Left renal cortex interstitium (tissue), 4 donors: ENCODE results near the gene ZDHHC14. TPM values are rescaled to one million over a fixed set of nuclear protein-coding genes. Genes with fewer than 3 reads are reported as not detected.
"Not testable (repeated sequence)": the region's sequence is repeated elsewhere in the genome, so short reads cannot be mapped to it uniquely, and the experiment has no call there.

Source experiments
- DNase-seq, 4 donors: peaks; one replicate each; pipeline ENCODE4 v3.0.0-alpha.2; 2013; ENCODE audit warnings: low read depth in 4 of 4, low spot score in 2 of 4, missing footprints in 1 of 4
- polyA plus RNA-seq, 4 donors: library from polyadenylated mRNA; unstranded; fragments of 120-200 nt; gene quantifications; one replicate each; pipeline ENCODE4 v1.2.1, GENCODE V29; 2013; ENCODE audit not compliant: insufficient read length in 4 of 4

ZDHHC14 gene
- polyA plus RNA-seq, 4 donors: 18.8 to 21.6 (median 19.9) TPM

DNA sequence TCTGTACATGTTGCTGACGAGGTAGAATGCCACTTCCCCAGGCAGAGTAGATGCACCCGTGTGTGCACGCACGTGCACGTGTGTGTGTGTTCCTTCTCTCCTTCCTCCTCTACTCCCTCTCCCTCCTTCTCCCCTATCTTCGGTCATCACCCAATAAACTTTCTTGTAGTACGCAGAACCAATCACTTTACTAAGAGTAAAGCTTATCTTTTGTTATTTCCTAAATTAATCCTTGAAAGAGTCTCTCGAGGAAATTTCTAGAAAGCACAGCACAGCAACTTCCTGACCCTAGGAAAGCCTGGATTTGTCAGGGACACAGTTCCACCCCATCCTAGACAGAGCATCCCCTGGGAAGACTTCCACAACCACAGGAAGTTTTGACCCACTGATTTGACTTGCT, 166.1 kb downstream of the ZDHHC14 start:
- no peak for DNase-seq

DNA sequence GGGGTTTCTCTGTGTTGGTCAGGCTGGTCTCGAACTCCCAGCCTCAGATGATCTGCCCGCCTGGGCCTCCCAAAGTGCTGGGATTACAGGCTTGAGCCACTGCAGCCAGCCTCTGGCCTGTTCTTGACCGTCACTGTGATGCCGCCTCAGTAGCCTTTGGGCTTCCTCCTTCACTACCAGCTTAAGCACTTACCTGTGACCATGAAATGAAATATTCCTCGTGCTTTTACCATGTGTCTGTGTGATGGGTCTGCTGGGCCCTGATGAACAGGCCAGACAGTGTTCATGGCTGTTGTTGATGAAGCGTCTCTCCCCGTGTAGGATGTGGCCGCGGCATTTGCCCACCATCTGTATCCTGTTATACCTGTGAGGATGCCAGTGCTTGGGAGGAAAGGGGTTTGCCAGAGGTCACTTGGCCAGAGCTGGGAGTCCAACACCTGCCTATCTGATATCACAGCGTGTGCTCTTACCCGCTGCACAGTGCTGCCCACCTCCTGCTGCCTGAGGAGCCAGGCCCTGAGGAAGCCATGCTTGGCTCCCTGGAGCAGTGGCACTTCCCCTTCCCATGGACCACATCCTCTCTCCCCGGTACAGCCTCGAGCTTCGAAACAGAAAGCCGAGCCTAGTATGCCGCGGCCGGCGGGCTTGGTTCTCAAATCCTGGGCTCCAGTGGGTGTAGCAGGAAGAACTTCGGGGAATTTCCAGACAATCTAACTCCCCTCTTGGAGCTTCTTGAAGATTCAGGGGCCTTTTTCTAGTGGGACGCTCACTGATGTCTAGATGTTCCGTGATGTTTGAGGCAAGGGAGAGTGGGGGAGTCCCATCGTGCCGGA, 167.9 kb downstream of the ZDHHC14 start:
- DNase-seq: no peak

DNA sequence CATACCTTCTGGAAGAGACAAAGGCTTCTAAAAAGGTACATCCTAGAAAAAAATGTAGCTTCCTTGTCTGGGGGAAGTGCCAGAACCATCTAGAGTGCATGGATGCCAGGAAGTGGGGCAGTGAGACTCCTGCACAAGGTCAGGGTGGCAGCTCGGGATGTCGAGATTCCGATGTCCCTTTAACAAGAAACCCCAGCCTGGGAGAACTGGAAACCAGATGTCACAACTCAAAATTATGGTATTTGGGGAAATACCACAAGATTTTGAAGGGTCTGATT, 168.4 kb downstream of the ZDHHC14 start:
- DNase-seq: no peak

DNA sequence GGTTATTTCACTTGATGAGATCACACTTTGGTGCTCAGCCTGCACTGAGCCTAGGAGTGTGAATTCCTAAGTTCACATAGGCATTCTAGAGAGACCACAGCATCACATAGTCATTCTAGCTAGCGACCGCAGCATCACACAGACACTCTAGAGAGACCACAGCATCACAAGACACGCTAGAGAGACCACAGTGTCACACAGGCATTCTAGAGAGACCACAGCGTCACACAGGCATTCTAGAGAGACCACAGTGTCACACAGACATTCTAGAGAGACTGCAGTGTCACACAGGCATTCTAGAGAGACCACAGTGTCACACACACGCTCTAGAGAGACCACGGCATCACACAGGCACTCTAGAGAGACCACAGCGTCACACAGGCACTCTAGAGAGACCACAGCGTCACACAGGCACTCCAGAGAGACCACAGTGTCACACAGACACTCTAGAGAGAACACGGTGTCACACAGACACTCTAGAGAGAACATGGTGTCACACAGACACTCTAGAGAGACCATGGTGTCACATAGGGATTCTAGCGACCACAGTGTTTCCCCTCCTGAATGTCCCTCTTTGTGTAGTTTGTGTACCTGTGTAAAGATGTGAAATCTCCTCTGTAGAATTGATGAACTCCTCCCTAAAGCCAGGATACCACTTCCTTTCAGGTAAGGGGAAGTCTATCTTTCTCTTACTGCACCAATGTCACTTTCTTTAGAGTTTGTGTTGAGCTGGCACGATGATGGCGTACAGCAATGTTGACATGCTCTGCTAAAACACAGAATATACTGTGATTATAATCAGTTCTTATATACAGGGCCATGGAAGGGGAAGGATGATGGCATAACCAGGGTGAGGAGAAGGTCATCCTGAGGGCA, 169.4 kb downstream of the ZDHHC14 start:
- DNase-seq: no peak

DNA sequence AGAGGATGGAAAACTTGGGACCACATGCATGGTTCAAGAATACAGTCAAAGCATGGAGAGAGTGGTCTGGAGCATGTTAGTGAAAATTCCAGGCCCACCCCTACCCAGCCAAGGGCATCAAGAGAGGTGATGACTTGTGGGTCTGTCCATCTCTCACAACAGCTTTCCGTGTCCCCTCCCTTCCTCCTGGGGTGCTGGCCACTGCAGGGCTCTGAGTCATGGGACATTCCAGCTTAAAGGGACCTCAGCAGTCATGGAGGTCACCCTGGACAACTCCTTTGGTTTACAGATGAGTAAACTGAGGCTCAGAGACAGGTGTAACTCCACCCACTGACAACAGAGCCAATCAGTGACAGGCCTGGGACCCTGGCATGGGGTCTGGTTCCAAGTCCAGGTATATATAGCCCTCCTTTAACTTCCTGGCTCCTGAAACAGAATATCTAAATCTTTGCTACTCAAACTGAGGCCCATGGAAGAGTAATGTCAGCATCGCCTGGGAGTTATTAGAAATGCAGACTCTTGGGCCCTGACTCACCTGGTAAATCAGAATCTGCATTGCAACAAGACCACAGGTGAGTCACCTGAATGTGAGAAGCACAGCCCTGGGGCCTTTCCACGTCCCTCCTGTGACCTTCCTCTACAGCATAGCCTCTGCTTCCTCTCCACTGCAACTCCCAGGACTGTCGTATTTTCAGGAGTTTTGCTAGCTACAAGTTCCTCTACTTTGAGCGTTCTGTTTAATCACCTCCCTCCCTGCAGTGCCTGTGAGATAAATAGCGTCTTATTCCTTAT, 170.2 kb downstream of the ZDHHC14 start:
- no peak for DNase-seq

DNA sequence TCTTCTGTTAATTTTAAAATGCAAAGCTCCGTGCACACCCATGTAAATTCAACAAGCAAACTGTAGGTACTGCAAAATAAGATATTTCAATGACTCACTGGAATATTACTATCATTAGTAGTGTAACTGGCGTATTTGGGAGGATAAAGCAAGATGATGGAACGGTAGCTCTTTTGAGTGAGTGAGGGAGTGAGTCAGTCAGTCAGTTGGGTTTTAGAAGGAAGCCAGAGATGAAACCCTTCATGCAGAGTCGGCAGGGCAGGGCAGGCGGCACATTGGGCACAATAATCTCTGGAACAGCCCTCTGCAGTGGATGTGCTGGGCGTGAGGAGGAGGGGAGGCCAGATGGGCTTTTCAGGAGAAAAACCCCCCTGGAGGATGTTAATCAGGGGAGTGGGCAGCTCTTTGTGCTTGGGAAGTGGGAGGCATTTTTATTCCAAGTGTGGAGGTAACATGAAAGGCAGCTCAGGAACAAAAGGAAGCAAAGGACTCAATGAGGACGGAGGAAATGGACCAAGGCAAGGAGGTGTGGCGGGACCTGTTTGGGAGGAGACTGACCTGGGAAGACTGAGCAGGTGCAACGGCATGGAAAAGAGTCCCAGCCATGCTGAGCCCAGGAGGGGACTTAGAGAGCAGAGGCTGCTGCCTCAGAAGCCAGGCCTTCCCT, 171.2 kb downstream of the ZDHHC14 start:
- DNase-seq: no peak

DNA sequence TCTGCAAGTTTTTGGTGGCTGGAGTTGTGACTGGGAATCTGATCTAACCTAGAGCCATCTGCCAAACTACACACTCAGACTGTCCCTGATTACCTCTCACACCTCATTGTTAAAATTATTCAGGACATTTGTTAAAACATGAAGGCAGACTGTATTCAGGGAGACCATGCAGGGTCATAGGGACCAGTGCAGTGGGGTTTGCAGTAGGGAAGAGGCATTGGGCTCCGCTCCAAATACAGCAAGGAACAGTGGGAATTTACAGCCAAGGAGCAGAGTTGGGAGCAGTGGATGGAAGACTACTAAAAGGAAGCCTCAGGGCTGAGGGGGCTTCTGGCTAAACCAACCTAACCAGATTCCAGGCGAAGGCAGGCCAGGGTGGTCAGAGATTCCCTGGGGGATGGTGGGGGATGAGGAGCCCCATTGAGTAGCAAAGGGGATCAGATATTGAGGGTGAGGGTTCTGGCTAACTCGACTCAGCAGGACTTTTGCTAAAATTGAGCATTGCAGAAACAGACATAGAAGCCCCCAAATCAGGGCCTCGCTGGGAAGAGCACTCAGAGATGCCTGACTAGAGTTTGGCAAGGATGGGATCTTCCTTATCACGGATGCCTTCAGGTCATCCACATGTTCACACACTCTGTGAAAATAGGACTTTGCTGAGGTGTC, 172.0 kb downstream of the ZDHHC14 start:
- DNase-seq: no peak

DNA sequence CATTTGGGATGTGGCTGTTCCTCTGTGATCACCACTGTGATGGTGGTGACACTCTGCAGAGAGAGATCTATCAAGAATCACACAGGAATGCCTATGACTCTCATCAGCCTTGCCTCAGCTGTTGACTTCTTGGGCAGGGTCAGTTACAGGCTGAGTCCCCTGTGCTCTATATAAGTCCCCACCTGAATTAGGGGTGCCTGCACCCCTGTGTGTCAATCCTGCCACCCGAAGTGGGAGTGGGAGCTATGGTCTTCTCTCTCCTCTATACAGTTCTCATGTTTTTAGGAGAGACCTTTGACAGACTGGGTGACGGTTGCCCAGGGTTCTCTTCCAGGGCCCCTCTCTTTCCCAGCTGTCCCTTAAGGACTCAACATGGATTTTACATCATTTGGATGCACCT, 173.8 kb downstream of the ZDHHC14 start:
- DNase-seq: no peak

DNA sequence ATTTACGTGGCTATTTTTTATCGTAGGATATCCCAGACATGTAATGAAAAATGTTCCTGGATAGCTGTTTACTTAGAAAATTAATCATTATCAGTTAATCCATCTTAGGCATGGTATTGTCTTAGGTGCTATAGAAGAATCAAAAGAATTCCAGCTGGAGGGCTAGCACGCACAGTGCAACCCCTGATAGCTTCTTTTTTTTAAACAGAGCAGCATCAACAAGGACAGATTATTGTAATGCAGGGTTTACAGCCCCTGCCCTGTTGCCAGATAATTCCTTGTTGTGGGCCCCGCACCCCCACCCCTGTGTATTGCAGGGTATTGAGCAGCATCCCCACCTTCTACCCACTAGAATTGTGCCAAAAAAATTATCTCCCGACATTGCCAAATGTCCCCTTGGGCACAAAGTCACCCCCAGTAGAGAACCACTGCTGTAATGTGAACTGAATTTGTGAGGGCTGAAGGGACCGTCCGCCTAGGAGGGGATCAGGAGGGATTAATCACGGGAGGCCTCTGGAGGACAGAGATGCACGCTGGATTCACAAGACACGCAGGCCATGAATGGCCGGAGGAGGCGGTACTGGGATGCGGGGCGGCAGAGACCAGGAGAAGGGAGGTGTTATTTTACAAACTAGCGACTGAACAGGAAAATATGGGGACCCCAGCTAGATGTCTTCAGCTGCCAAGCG, 174.6 kb downstream of the ZDHHC14 start:
- DNase-seq: no peak

DNA sequence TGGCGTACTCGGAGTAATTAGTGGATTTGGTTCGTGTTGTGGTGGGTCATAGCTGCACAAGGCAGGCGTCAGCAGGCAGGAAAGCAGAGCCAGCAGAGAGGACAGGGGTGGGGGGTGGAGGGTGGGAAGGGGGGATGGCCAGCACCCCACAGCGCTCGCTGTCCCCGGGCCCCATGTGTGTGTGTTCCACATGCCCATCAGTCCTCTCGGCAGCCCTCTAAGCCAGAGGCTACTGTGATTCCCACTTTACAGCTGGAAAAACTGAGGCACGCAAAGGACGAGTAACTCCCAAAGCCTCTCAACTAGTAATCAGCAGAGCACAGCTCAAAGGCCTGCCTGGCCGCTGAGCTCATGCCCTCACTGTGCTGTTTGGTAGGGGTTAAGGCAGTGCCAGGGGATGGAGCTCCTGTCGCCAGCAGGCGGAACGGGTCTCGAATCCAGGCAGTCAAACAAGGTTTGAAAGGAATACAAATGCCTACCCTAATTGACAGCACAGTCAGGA, 175.2 kb downstream of the ZDHHC14 start:
- DNase-seq: no peak

DNA sequence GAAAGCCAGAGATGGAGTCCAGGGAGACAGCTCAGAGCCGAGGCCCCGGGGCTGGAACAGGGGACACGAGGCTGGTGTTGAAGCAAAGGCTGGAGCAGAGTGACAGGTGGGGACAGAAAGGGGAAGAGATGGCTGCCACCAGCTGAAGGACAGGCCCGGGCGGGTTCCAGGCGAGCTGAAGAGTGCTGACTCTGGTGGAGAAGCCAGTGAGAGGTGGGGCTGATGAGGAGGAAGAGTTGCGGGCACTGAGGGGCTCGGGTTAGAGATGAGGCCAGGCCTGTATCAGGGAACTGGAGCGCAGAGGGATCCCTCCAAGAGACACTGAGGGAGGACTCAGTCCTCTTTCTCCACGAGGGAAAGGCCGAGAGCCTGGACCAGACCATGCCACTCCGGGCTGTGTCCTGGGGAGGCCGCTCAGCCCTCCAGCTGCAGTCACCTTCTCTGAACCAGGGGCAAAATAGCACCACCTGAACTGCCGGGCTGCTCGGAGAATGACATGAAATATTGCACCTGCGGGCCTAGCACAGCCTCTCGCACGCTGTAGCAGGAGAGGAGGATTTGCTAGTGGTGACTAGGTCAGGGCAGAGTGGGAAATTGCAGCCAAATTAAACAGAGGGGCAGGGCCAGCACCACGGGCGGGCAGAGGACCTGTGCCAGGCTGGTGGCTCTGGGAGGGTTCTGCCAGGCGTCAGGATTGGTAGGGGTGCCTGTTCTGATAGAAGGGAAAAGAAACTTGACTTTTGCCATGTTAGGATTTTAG, 175.9 kb downstream of the ZDHHC14 start:
- no peak for DNase-seq

DNA sequence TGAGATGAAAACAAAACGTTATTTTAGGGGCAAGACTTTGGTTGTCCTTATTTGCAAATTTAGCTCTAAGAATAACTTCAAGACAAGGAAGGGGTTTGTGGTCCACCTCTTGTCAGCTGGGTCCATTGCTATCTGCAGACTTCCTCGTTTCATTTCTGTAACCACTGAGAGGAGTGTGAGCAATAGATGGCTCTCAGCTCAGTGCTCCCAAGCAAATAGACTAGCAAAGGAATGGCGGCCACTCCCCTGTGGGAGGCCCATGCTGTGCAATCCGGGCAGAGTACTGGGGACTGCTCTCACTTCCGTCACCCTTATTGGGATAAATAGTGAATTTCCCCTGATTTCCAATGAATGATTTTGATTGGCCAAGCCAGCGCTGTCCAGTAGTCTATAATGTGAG, 176.6 kb downstream of the ZDHHC14 start:
- no peak for DNase-seq

DNA sequence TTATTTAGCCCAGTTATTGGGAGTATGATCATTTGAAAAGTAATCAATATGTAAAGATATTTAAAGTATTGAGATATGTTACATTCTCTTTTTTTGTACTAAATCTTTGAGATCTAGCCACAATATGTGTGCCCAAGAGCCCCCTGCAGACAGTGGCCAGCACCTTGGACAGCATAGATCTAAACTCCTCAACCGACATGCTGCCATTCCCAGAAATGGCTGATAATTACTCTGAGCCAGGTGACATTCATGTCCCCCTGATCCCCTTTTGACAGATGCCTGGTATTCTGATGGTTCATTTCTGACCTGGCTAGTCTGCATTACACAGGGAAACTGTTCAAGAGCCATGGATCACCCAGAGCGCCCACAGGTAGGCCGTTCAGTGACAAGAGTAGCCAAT, 177.1 kb downstream of the ZDHHC14 start:
- DNase-seq: no peak

DNA sequence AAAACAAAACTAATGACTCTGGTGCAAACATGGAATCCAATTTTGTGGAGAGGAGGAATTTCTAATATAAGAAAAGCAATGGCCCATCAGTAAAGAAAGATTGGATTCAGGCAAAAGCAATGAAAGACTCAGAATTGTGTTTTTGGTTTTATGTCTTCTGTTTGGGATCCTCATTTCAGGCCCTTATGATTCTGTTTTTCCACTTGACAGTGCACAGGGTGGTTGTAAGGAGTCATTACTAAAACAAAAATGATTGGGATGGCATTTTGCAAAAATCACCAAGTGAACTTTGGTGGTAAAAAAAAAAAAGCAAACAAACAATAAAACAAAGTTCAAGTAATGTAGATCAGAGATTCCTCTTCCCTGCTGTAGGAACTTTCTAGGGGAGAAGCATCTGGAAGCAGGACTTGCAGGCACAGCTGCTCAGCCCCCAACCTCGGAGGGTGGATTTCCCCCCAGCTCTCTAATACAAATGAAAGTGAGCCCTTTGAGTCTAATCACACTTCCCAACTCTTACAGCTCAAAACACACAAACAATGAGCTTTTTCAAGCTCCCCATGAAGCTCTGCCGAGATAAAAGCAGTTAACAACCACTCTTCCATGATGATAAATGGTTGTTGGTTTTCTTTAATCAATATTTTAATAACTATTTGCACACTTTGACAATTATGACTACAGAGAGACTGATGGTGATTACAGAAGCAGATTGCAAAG, 177.7 kb downstream of the ZDHHC14 start:
- DNase-seq: no peak

DNA sequence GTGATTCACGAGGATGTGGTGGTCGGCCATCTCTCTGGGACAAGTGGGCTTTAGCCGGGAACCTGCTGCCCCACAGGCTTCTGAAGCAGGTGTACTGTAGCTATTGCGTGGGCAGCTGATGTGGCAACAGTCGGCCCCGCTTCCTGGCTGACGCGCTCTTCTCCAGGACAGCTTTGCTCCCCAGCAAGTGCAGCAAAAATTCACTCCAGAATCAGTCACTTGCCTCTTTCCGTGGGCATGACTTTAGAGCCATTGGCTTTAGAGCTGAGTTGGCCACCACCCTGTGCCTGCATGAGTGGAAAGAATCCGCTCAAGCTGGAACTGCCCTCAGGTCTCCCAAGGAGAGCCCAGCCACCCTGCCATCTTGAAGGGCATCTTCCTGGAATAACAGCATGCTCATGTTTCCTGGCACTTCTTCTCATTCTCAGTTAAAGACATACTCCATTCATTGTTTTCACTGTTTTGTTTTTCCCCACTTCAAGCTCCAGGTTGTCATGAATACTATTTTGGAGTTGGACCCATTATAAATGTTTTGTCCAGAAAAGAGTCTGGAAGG, 178.3 kb downstream of the ZDHHC14 start:
- DNase-seq: no peak

DNA sequence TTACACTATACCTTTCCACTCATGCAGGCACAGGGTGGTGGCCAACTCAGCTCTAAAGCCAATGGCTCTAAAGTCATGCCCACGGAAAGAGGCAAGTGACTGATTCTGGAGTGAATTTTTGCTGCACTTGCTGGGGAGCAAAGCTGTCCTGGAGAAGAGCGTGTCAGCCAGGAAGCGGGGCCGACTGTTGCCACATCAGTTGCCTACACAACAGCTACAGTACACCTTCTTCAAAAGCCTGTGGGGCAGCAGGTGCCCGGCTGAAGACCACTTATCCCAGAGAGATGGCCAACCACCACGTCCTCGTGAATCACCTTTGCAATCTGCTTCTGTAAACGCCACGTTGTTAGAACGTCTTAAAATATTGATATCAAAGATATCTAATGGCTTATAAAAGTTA, 179.1 kb downstream of the ZDHHC14 start:
- not testable (repeated sequence) for DNase-seq

DNA sequence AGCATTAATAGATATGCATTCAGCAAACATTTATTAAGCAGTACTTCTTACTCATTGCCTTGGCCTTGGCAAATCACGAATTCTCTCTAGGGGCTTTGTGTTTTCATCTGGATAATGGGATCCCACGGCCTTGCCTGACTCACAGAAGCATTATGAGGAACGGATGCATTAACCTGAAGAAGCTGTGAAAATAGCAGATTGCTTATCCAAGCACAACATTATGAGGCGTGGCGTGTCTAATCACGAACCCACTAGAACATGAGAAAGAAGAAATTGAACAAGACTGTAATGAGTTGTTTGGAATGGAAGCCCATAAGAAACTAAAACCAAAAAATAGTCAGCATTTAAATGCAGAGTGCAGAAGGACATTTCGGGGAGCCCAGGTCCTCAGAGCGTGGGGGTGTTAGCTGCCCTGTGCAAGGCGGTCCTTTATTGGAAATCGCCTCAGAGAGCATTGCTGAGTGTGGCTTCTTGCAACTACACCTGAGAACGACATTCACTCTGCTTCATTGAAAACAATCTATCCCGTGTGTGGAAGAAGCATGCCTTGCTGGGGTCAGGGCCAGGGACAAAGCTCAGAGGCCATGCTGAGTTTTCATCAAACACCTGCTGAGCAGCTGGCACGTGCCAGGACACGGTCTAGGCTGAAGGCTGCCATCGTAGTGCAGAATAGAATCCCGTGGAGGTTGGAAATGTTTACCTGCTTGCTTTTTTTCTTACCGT, 179.9 kb downstream of the ZDHHC14 start:
- DNase-seq: no peak
